ENCODE measurements around the gene RBM47. TPM values are rescaled to one million over a fixed set of nuclear protein-coding genes. Genes with fewer than 3 reads are reported as not detected.

Gene RBM47
- total RNA-seq, 4 donors from 2014 or later: 182 to 423 (median 320) TPM

GRCh38 chr4:40622913-40623312, 6.8 kb downstream of the RBM47 start:
- Histone ChIP-seq H3K27me3 (no peaks in the 10 kb centered on the region), H3K9me3 (no peaks in the 10 kb centered on the region), H3K4me1 (no peaks in the 10 kb centered on the region), H3K27ac (peak overlapping the region in 1 of 4 donors; percentile 0), H3K36me3 (no peaks in the 10 kb centered on the region), H3K4me3 (no peak overlapping the region)
- DNase-seq: no peak
- no peak for TF ChIP-seq POLR2A (IDR thresholded peaks at IDR 0.05)
- TF ChIP-seq CTCF (IDR thresholded peaks at IDR 0.05): no peak

GRCh38 chr4:40621592-40622512, 7.8 kb downstream of the RBM47 start:
- H3K27me3 ChIP-seq: no peaks in the 10 kb centered on the region
- H3K4me1 ChIP-seq: no peaks in the 10 kb centered on the region
- no peak overlapping the region for H3K4me3 ChIP-seq
- H3K27ac ChIP-seq: peak overlapping the region in 2 of 4 donors; percentile 0 to 60
- TF ChIP-seq POLR2A (IDR thresholded peaks at IDR 0.05) (no peak), CTCF (IDR thresholded peaks at IDR 0.05) (no peak)
- H3K36me3 ChIP-seq: no peaks in the 10 kb centered on the region
- no peaks in the 10 kb centered on the region for H3K9me3 ChIP-seq
- DNase-seq: peak in 2 of 3 donors; percentile 62 to 83

- Histone ChIP-seq H3K9me3 (no peaks in the 10 kb centered on the region), H3K27ac (peak overlapping the region in 2 of 4 donors; percentile 1 to 60), H3K4me3 (no peak overlapping the region), H3K36me3 (no peaks in the 10 kb centered on the region), H3K27me3 (no peaks in the 10 kb centered on the region), H3K4me1 (no peaks in the 10 kb centered on the region)
- DNase-seq: no peak
- TF ChIP-seq POLR2A (IDR thresholded peaks at IDR 0.05) (no peak), CTCF (IDR thresholded peaks at IDR 0.05) (no peak)
These were observed 8.5 kb downstream of the RBM47 start for GRCh38 chr4:40621229-40621591.

GRCh38 chr4:40619600-40619999, 10.1 kb downstream of the RBM47 start:
- Histone ChIP-seq H3K4me3 (no peak overlapping the region), H3K36me3 (no peaks in the 10 kb centered on the region), H3K27me3 (no peaks in the 10 kb centered on the region), H3K9me3 (no peaks in the 10 kb centered on the region), H3K27ac (no peak overlapping the region), H3K4me1 (no peaks in the 10 kb centered on the region)
- no peak for TF ChIP-seq CTCF (IDR thresholded peaks at IDR 0.05)
- TF ChIP-seq POLR2A (IDR thresholded peaks at IDR 0.05): no peak
- DNase-seq: no peak

GRCh38 chr4:40617872-40618271, 11.8 kb downstream of the RBM47 start:
- Histone ChIP-seq H3K36me3 (no peaks in the 10 kb centered on the region), H3K27me3 (no peaks in the 10 kb centered on the region), H3K4me1 (no peaks in the 10 kb centered on the region), H3K27ac (no peak overlapping the region), H3K4me3 (no peak overlapping the region), H3K9me3 (no peaks in the 10 kb centered on the region)
- TF ChIP-seq CTCF (IDR thresholded peaks at IDR 0.05): no peak
- DNase-seq: no peak

Data from Peyer's patch (tissue), 4 donors.